ENCODE results near the gene PNPLA5. TPM values are rescaled to one million over a fixed set of nuclear protein-coding genes. Genes with fewer than 3 reads are reported as not detected.
A peak's percentile ranks its signal among the peaks of the same experiment; 100 is the strongest.

Gene PNPLA5
- total and polyA plus RNA-seq, 8 donors, result 0.06 to 0.13 (median 0.08) TPM; not detected in 4

DNA sequence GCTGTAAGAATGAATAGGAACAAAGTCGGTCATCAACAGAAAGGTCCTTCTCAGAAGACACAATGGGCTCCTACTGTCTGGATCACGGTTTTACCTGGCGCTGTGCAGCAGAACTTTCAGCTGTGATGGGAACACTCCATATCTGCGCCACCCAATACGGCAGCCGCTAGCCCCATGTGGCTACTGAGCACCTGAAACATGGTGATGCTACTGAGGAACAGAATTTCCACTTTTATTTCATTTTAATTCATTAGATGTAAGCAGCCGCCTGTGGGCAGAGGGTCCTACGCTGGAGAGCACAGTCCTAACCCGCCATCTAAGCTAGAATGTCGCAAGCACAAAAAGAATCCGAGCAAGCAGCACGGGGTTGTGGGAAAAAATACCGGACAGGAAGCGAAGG lies 32.2 kb downstream of the PNPLA5 start:
- Histone ChIP-seq H3K27me3 (peaks cover 32 to 69% of the 10 kb centered on the region in 2 donors), H3K4me1 (peaks cover 0 to 3% of the 10 kb centered on the region in 2 donors), H3K27ac (no peak overlapping the region), H3K36me3 (no peaks in the 10 kb centered on the region), H3K9me3 (peaks cover 0 to 2% of the 10 kb centered on the region in 2 donors), H3K4me3 (no peak overlapping the region)
- intact Hi-C loops (cut with DNase I), result no loop called here
- DNase-seq, result no peak
- ATAC-seq, result no peak
- TF ChIP-seq, protein P1, sequence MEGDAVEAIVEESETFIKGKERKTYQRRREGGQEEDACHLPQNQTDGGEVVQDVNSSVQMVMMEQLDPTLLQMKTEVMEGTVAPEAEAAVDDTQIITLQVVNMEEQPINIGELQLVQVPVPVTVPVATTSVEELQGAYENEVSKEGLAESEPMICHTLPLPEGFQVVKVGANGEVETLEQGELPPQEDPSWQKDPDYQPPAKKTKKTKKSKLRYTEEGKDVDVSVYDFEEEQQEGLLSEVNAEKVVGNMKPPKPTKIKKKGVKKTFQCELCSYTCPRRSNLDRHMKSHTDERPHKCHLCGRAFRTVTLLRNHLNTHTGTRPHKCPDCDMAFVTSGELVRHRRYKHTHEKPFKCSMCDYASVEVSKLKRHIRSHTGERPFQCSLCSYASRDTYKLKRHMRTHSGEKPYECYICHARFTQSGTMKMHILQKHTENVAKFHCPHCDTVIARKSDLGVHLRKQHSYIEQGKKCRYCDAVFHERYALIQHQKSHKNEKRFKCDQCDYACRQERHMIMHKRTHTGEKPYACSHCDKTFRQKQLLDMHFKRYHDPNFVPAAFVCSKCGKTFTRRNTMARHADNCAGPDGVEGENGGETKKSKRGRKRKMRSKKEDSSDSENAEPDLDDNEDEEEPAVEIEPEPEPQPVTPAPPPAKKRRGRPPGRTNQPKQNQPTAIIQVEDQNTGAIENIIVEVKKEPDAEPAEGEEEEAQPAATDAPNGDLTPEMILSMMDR (IDR thresholded peaks at IDR 0.05), result no peak

DNA sequence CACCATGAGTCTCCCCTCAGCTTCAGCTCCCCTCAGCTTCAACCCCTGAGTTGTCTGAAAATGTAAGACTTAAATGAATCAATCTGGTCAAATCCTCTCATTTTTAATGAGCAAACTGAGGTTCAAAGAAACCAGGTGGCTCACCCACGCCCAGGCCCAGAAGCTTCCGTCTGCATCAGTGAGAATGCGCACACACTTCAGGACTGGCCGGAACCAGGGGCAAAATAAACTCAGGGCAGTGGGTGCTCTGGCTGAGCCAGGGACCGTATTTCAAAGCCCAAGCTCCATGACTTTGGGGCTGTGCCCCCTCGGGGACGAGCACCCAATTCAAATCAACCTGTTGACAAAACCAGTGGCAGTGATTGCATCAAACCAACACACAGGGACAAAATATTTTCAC lies 32.6 kb downstream of the PNPLA5 start:
- intact Hi-C loops (cut with DNase I), result no loop called here
- peaks cover 28 to 64% of the 10 kb centered on the region in 2 donors for H3K27me3 ChIP-seq
- H3K4me1 ChIP-seq, result peaks cover 0 to 3% of the 10 kb centered on the region in 2 donors
- no peak overlapping the region for H3K27ac ChIP-seq
- DNase-seq (no peak), ATAC-seq (no peak)
- no peak overlapping the region for H3K4me3 ChIP-seq
- no peaks in the 10 kb centered on the region for H3K36me3 ChIP-seq
- TF ChIP-seq, protein P1 (IDR thresholded peaks at IDR 0.05), result no peak
- H3K9me3 ChIP-seq, result peaks cover 0 to 2% of the 10 kb centered on the region in 2 donors

DNA sequence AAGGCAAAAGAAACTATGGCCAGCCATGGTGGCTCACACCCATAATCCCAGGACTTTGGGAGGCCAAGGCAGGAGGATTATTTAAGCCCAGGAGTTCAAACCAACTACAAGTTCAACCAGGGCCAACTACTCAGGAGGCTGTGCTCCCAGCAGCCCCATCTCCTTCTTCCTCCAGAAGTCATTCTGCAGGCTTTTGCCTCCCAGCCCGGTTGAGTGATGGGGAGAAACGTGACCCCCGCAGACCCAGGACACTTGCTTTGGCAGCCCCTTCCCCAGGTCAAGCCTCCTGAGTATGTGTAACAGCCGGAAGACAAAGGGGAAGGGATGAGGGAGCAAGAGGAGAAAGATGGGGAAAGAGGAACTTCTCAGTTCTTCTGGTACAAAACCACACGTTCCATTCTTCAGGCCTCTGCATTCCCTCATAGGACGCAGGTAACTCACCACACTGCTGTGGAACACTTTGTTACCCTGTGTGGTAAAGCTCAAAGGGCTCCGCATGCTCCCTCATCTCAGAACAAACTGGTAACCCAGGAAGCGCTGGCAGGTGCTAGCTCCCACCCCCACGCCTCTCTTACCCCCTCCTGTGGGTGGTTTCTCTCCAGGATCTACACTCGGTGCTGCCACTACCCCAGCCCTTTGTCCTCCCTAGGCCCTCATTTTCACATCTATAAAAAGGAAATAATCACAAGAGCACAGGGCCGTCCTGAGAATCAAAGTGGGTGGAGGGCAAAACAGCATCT lies 33.5 kb downstream of the PNPLA5 start:
- Histone ChIP-seq H3K27ac (no peak overlapping the region), H3K4me1 (peaks cover 0 to 3% of the 10 kb centered on the region in 2 donors), H3K9me3 (peaks cover 0 to 2% of the 10 kb centered on the region in 2 donors), H3K27me3 (peaks cover 21 to 61% of the 10 kb centered on the region in 2 donors), H3K4me3 (no peak overlapping the region), H3K36me3 (no peaks in the 10 kb centered on the region)
- DNase-seq (no peak), ATAC-seq (no peak)
- intact Hi-C loops (cut with DNase I), result no loop called here
- TF ChIP-seq, protein P1 (IDR thresholded peaks at IDR 0.05), result no peak

DNA sequence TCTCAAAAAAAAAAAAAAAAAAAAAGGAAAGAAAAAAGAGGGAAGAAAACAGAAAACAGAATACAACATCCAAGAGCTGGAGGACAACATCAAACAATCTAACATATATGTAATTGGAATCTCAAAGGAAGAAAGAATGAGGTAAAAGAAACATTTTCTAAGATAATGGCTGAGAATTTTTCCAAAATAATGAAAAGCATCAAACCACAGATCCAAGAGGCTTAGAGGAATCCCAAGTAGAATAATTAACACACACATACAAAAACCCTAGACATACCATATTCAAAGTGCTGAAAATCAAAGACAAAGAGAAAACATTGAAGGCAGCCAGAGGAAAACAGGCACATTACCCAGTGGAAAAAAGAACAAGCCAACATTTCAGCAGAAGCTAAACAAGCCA lies 34.4 kb downstream of the PNPLA5 start:
- H3K27me3 ChIP-seq, result peaks cover 12 to 60% of the 10 kb centered on the region in 2 donors
- DNase-seq (no peak), ATAC-seq (no peak)
- TF ChIP-seq, protein P1 (IDR thresholded peaks at IDR 0.05), result no peak
- H3K27ac ChIP-seq, result no peak overlapping the region
- H3K9me3 ChIP-seq, result peaks cover 0 to 2% of the 10 kb centered on the region in 2 donors
- intact Hi-C loops (cut with DNase I), result no loop called here
- H3K4me3 ChIP-seq, result no peak overlapping the region
- no peaks in the 10 kb centered on the region for H3K36me3 ChIP-seq
- peaks cover 0 to 3% of the 10 kb centered on the region in 2 donors for H3K4me1 ChIP-seq

DNA sequence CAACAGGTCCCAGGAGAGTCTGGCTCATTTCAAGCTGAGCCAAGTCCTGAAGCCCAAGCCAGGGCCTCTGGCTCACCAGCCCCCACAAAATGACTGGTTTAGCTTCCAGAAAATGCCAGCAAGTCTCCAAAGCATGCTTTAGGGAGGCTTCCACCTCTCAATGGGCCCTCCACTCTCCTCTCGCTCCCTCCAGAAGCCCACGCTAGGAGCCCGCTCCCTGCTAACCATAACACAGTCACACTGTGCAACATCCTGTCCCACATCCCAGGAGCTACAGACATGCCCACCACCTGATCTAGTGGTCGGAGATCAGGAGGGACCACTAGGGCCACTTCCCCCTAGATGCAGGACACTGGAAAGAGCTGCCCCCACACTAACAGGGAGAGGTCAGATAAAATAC lies 36.4 kb downstream of the PNPLA5 start:
- intact Hi-C loops (cut with DNase I), result no loop called here
- peak in 1 of 4 donors; percentile 10 for DNase-seq
- Histone ChIP-seq H3K36me3 (no peaks in the 10 kb centered on the region), H3K4me1 (no peaks in the 10 kb centered on the region), H3K4me3 (no peak overlapping the region), H3K27ac (no peak overlapping the region), H3K27me3 (peaks cover 0 to 60% of the 10 kb centered on the region in 2 donors), H3K9me3 (peaks cover 0 to 2% of the 10 kb centered on the region in 2 donors)
- TF ChIP-seq, protein P1 (IDR thresholded peaks at IDR 0.05), result no peak
- no peak for ATAC-seq

Data from left lung (tissue), 10 donors.